ENCODE measurements around the gene IL17RC.

GRCh38 chr3:9901967-9902366, 14.9 kb upstream of the IL17RC start:
- TF ChIP-seq CTCF (IDR thresholded peaks at IDR 0.05; ENCODE audit: low read depth, low read length, poor library complexity, severe bottlenecking), result no peak
- no peak for TF ChIP-seq EZH2phosphoT487 (IDR thresholded peaks at IDR 0.05; ENCODE audit: borderline replicate concordance, low read length)
